ENCODE data around the gene TSPOAP1. TPM values are rescaled to one million over a fixed set of nuclear protein-coding genes. Genes with fewer than 3 reads are reported as not detected.

Gene TSPOAP1
- total RNA-seq, 1 experiment from 2014 or later = 4.3 TPM

DNA sequence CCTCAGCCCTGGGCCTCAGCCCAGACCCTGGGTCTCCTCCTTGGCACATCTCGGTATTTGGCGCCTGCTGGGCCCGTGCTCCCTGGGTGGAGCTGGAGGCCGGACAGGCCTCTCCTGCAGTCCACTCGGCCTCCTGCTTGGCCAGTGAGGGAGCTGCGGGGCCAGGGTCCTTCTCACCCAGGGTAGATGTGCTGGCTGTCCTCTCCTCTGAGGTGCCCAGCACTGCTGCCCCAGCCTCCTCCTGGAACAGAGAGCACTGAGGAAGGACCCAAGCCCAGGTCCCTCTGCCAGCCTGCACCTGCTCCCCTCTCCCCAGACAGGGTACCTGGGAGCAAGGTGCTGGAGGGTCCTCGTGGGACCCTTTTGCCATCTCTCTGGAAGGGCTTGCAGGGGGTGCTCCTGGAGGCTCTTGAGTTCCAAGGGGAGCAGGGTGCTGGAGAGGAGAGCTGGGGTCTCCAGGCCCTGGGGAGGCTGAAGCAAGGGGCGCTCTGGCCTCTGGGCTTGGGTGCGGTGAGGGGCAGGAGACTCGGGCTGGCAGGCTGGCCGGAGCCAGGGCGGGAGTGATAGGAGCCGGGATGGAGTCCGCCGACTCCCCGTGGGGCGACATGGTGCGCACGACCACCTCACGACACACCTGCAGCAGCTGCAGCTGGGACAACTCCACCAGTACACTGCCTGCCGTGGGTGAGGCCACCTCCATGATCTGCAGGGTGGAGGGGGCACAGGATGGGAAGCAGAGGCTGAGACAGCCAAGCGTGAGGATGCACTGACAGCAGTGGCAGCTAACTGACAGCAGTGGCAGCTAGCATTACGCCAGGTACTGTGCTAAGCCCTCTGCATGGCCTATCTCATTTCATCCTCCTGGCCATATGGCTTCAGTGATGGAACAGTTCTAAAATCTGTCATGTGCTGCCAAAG is 17.8 kb downstream of the TSPOAP1 start:
- Histone ChIP-seq H3K9me2 (replicated peaks; ENCODE audit: low read length) (no peaks in the 10 kb centered on the region), H3K27ac (ENCODE audit: low read length) (no peak overlapping the region), H3K36me3 (ENCODE audit: low read depth, low read length) (no peaks in the 10 kb centered on the region), H3F3A (ENCODE audit: low read length, unreplicated experiment) (no peaks in the 10 kb centered on the region), H3K4me1 (ENCODE audit: insufficient read depth, low read length) (peaks cover 7% of the 10 kb centered on the region), H3K9ac (ENCODE audit: low read length) (no peak overlapping the region), H3K27me3 (ENCODE audit: low read length) (no peaks in the 10 kb centered on the region), H2AFZ (ENCODE audit: low read length) (no peak overlapping the region), H3K4me3 (ENCODE audit: low read length) (no peak overlapping the region), H3K4me2 (ENCODE audit: low read length) (no peak overlapping the region), H3K9me3 (ENCODE audit: low read length) (no peaks in the 10 kb centered on the region), H3K79me2 (ENCODE audit: low read length) (no peaks in the 10 kb centered on the region), H4K20me1 (ENCODE audit: low read length) (no peaks in the 10 kb centered on the region)
- BruUV-seq (replicated peaks) = no TSS peak
- intact Hi-C loops (cut with micrococcal nuclease) = no loop called here
- ATAC-seq (no peak), DNase-seq (no peak)
- POLR2A ChIA-PET (ENCODE audit: unreplicated experiment) = no interaction called here
- TF ChIP-seq, protein P1, sequence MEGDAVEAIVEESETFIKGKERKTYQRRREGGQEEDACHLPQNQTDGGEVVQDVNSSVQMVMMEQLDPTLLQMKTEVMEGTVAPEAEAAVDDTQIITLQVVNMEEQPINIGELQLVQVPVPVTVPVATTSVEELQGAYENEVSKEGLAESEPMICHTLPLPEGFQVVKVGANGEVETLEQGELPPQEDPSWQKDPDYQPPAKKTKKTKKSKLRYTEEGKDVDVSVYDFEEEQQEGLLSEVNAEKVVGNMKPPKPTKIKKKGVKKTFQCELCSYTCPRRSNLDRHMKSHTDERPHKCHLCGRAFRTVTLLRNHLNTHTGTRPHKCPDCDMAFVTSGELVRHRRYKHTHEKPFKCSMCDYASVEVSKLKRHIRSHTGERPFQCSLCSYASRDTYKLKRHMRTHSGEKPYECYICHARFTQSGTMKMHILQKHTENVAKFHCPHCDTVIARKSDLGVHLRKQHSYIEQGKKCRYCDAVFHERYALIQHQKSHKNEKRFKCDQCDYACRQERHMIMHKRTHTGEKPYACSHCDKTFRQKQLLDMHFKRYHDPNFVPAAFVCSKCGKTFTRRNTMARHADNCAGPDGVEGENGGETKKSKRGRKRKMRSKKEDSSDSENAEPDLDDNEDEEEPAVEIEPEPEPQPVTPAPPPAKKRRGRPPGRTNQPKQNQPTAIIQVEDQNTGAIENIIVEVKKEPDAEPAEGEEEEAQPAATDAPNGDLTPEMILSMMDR (conservative IDR thresholded peaks at IDR 0.05; ENCODE audit: low read depth, low read length) = no peak
- TF ChIP-seq EZH2 (IDR thresholded peaks at IDR 0.05; ENCODE audit: low read length, unreplicated experiment) = no peak
- TF ChIP-seq EZH2phosphoT487 (IDR thresholded peaks at IDR 0.05; ENCODE audit: borderline replicate concordance, low read length) = no peak
- CTCF ChIA-PET = no interaction called here

DNA sequence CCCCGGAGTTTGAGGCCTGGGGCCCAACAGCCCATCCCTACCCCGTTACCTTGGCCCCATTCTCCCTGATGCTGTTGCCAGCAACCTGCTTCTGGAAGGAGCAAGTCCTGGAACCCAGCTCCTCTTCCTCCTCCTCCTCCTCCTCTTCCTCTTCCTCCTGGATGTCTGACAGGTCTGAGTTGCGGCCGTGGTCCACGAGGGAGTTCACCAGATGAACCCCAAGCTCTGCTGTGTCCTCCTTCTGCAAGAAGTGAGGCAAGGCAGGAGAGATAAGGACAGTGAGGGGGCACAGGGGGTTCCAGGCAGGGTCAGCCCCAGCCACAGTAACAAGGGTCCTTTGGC is 18.7 kb downstream of the TSPOAP1 start:
- H3K9ac ChIP-seq (ENCODE audit: low read length) = no peak overlapping the region
- H3K9me2 ChIP-seq (replicated peaks; ENCODE audit: low read length) = no peaks in the 10 kb centered on the region
- DNase-seq = no peak
- H3K4me3 ChIP-seq (ENCODE audit: low read length) = no peak overlapping the region
- no peaks in the 10 kb centered on the region for H3K79me2 ChIP-seq (ENCODE audit: low read length)
- no peaks in the 10 kb centered on the region for H4K20me1 ChIP-seq (ENCODE audit: low read length)
- BruUV-seq (replicated peaks) = no TSS peak
- H3F3A ChIP-seq (ENCODE audit: low read length, unreplicated experiment) = no peaks in the 10 kb centered on the region
- intact Hi-C loops (cut with micrococcal nuclease) = no loop called here
- no peaks in the 10 kb centered on the region for H3K36me3 ChIP-seq (ENCODE audit: low read depth, low read length)
- no peaks in the 10 kb centered on the region for H3K9me3 ChIP-seq (ENCODE audit: low read length)
- no peak overlapping the region for H3K27ac ChIP-seq (ENCODE audit: low read length)
- ChIA-PET POLR2A (ENCODE audit: unreplicated experiment) (no interaction called here), CTCF (no interaction called here)
- TF ChIP-seq EZH2phosphoT487 (IDR thresholded peaks at IDR 0.05; ENCODE audit: borderline replicate concordance, low read length) = no peak
- TF ChIP-seq EZH2 (IDR thresholded peaks at IDR 0.05; ENCODE audit: low read length, unreplicated experiment) = no peak
- TF ChIP-seq, protein P1 (conservative IDR thresholded peaks at IDR 0.05; ENCODE audit: low read depth, low read length) = no peak
- no peak overlapping the region for H3K4me2 ChIP-seq (ENCODE audit: low read length)
- H3K4me1 ChIP-seq (ENCODE audit: insufficient read depth, low read length) = no peaks in the 10 kb centered on the region
- no peaks in the 10 kb centered on the region for H3K27me3 ChIP-seq (ENCODE audit: low read length)
- no peak for ATAC-seq
- no peak overlapping the region for H2AFZ ChIP-seq (ENCODE audit: low read length)

Data from PC-3 (cell line).